ENCODE measurements around the gene PARD3B.

Gene PARD3B

GRCh38 chr2:205494537-205495235 lies 949.4 kb downstream of the PARD3B start:
- no peak for DNase-seq

- no peak for DNase-seq
Measured at GRCh38 chr2:205495819-205496218, 950.5 kb downstream of the PARD3B start.

DNA sequence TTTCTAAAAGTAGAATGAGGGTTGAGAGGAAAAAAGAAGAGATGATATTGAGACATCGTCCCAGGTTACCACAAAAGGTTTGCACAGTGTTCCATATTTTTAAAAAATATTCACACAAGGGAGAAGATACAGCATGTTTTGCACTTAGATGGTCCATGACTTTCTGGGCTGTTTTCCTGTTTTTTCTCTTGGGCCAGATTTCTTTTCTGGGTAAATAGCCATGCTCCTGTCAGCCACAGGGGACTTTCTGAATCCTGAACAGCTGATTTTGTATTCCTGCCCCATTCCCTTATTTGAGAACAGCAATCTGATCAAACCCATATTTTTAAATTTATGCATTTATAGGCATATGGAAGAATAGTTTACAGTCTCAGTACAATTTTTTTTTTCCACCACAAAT lies 951.1 kb downstream of the PARD3B start:
- DNase-seq = no peak

DNA sequence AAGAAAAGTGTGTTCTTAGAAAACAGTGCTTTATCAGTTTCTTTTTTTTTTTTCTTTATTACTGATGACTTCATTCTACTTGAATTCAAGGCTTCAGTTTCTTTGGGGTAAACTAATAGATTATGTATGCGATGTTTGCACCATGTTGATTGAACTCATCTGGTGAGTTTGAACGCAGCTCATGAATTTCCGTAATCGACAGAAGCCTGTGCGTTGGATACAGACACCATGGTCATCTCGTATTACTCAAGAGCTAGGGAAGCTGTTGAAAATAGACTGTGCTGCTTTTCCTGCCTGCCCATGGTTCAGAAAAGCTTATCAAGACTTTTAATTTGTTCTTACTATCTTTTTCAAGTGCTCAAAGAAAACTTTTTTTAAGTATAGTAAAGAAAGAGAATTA lies 951.5 kb downstream of the PARD3B start:
- no peak for DNase-seq

GRCh38 chr2:205499006-205499405 lies 953.7 kb downstream of the PARD3B start:
- DNase-seq = no peak

DNA sequence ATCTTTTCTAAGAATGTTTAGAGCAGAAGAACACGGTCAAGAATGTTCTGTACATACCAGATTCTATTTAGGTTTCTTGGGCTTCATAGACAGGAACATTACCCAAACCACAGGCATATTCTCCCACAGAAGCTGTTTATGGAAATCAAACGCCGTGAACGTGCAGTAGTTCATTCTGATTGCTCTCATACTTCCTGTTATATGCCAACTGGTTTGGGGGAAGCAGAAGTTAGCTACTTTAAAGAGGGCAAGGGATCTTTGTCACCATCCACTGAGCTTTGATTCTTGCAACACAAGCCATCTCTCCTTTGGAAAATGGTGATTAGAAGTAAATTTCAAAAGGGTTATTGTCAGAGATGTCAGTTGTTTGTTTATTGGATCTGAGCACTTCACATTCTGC lies 954.8 kb downstream of the PARD3B start:
- DNase-seq = no peak

DNA sequence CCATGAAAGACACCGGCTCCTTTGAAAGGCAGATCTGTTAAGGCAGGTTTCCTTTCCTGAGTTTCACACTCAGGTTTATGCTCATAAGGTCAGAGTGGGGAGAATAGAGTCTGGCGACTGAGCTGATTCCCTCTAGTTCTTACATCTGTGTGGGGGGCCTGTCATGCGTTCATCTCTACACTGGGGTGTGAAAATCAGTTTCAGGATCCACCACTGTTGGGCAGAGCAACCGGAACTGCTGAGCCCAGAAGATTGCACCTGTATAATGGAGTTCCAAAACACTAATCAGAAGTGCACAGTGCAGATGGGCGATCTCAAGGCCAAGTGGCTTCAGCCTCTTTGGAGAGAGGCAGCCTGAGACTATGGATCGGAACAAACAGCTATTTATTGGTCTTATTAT lies 955.7 kb downstream of the PARD3B start:
- no peak for DNase-seq

DNA sequence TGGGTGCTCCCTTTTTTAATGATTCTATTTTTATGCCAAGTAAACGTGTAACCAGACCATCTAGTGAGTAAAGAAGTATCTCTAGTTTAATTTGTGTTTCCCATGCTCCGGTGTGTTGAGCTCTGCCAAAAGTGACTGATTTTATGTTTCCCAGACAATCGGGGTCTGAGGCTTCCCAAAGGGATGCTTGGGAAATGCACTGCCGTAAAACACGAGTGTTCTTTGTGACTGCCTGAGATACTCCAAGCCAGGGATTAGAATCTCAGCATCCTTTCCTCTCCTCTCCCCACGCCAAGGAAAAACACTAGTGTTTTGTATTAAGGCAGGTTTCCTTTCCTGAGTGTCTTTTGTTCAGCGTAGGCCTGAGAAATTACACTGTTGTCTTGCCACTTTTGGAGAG lies 956.6 kb downstream of the PARD3B start:
- DNase-seq = no peak

- no peak for DNase-seq
Measured at GRCh38 chr2:205505371-205505770, 960.1 kb downstream of the PARD3B start.

DNA sequence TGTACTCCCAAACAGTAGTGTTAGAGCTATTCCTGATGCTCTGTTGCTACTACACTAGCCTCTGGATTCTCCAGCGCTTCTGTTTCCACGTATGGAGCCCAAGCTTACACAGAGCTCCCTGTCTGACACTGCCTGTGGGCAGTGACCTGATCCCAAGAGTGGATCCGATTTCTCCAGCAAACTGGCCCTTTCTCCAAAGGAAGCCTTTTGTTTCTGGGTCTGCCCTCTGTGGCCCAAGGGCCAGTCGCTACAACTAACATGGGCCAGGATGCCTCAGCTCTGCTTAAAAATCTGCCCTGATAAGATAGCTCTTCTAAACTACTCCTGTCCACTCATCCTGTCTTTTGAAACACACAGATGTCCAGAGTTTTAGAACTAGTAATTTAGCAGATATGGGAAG lies 964.4 kb downstream of the PARD3B start:
- no peak for DNase-seq

GRCh38 chr2:205510345-205510744 lies 965.1 kb downstream of the PARD3B start:
- DNase-seq = no peak

- DNase-seq = no peak
Measured at GRCh38 chr2:205511221-205511620, 965.9 kb downstream of the PARD3B start.

- no peak for DNase-seq
Measured at GRCh38 chr2:205511641-205512040, 966.4 kb downstream of the PARD3B start.

DNA sequence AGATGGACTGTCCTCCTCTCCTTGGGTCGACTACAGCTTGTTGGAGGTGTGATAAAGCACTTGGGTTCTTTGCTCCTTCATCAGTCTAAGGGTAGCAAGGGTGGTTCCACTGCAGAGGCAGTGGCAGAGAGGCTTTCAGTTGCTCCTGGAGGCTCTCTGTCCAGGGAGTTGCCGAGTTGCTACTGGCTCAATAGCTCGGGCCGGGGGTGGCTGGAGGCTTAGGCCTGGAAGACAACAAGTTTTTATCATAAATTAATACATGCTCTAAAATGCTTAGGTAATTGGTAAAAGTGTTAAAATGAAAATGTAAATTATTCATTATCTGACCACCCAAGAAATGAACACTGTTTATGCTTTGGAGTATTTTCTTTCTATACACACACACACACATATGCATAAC lies 975.0 kb downstream of the PARD3B start:
- no peak for DNase-seq

GRCh38 chr2:205524656-205525055 lies 979.4 kb downstream of the PARD3B start:
- DNase-seq = no peak

GRCh38 chr2:205527801-205528200 lies 982.5 kb downstream of the PARD3B start:
- no peak for DNase-seq

GRCh38 chr2:205531072-205531471 lies 985.8 kb downstream of the PARD3B start:
- no peak for DNase-seq

DNA sequence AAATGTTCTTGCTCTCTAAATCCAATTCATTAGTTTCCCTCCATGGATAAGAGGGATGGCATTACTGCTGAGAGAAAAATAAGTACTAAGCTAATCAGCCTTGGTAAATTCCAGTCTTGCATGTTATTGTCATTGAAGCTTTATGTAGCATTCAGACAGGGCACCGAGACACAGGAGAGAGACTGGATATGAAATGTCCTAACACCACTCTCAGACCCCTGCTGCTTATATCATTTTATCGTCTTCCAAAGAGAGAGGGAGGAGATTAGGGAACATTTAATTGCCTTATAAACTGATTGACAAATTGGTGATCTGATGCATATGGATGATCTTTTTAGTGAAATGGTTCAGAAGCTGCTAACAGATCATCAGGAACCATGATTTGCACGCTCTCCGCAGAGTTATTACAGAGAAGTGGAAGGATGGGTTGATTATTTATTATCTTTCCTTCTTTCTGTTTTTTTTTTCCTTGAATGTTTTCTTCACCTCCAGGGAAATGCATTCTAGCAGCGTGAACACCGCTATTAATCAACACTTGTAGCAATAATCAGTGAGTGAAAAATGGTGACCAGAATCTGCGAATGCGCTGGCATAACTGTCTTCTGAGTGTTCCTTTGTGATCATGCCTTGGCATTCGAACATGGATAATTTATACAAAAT lies 986.3 kb downstream of the PARD3B start:
- DNase-seq = no peak

GRCh38 chr2:205535001-205535400 lies 989.7 kb downstream of the PARD3B start:
- DNase-seq = no peak

DNA sequence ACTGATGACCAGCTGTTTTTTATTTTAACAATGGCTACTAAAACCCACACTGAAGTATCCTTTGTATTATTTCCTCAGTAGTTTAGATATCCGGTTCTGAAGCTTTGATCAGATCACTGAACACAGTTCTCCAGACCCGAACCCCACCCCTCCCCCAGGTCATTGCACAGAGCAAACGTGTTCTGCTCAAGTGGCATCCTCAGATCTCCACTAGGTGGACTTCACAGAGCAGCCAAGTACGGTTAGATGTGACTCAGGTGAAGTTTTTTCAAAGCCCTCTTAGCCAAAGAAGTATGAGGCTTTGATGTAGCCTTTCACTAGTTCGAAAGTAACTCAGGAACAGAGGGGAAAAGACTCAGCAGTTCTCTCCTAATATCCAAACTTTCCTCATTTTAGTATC lies 994.3 kb downstream of the PARD3B start:
- DNase-seq = no peak

DNA sequence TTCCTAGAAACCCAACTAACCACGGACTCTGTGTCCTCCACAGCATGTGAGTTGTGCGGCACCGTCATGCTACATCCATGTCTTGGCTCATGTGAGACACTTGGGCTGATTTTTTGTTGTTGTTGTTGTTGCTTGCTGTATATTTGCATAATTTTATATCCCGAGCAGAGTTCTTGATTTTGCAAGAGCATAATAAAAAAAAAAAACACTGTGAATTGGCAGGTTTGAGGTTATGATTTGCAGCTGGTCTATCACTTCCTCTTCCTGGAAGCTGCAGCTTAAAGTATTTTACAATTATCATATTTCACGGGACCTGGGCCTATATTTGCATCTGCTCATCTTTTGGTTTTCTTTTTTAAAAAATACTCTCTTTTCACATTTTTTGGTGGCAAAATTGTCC lies 994.8 kb downstream of the PARD3B start:
- DNase-seq = no peak

DNA sequence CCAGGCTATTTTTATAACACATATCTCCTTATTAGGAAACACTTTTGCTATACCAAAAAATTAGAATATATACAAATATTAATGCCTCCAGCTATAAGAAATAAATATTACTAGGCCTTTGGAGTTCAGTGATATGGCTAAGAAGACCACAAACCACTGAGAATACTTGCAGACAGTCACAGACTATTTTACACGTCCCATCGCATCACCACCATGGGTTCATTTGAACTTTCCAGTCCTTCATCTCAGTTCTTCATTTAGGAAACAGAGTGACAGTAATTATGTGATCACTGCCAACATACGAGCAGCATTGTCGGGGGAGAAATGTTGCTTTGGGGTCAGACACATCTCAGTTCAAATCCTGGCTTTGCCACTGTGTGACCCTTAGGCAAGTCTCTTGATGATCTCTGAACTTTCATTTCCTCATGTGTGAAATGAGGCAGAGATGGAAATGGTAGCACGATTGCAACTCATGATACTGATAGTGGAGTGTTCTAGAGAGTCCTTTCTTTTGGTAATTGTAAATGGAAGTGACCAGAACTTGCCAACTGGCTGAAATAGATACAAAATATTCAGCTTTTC lies 998.1 kb downstream of the PARD3B start:
- DNase-seq = no peak

DNA sequence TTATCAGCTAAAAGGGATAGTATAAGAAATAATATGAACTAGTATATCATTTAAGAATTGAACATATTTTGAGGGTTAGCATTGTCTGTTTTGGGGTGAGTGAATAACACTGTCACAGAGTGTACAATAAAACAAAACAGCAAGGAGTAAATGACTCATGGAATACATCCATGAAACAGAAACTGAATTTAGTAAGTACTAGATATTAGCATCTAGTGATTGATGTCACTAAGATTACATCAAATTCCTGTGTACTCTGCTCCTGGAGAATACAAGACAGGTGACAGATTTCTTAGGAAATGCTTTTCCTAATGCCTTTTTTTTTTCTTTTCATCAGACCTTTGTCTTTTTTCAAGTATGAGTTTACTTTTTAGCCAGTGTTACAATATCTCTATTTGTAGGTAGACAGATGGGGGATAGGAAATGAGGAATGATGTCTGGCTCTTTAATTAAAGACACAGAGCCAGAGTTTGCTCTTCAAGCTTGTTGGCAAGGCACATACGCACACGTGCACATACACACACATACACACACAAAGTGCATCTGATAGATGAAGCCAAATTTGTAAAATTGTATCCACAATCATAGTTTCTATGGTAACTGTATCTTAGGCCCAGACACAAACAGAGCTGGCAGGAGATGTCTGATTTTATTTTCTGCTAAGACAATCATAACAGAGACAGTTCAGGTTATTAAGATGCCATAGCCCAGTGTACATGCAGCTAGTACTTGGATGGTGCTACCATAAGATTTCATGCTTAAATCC lies 998.8 kb downstream of the PARD3B start:
- no peak for DNase-seq
